Thyroid gland (tissue), 4 donors: ENCODE results near the gene RNF2. TPM values are rescaled to one million over a fixed set of nuclear protein-coding genes. Genes with fewer than 3 reads are reported as not detected.

ENCODE experiments used
- DNase-seq, 2 donors: peaks; one replicate each; pipeline ENCODE4 v3.0.0-alpha.2; 2019
- H3K27ac ChIP-seq, 3 donors: fragments of 200-600 bp; sonication (generic); 1 replicate in 2 of 3; 2 replicates in 1 of 3; pipeline ENCODE4 v1.5.1; 2016 to 2019; ENCODE audit warnings: mild to moderate bottlenecking in 1 of 3, moderate library complexity in 1 of 3
- H3K27me3 ChIP-seq: fragments of 200-600 bp; sonication (generic); one replicate; pipeline ENCODE4 v1.5.1; 2019
- H3K36me3 ChIP-seq, 2 donors: fragments of 200-600 bp; sonication (generic); one replicate each; pipeline ENCODE4 v1.5.1; 2016 to 2019
- H3K4me1 ChIP-seq, 2 donors: fragments of 200-600 bp; sonication (generic); one replicate each; pipeline ENCODE4 v1.5.1; 2017 to 2019
- H3K4me3 ChIP-seq, 3 donors: fragments of 200-600 bp; sonication (generic); replicated peaks in 1 of 3; 1 replicate in 2 of 3; 2 replicates in 1 of 3; pipeline ENCODE4 v1.5.1; 2016; ENCODE audit warnings: mild to moderate bottlenecking in 1 of 3
- H3K9me3 ChIP-seq: fragments of 200-600 bp; sonication (generic); one replicate; pipeline ENCODE4 v1.5.1; 2017
- POLR2A ChIP-seq, 2 donors: fragments of 450-650 bp; IDR thresholded peaks; one replicate each; pipeline ENCODE4 v1.6.1; 2017; ENCODE audit warnings: antibody characterized with exemption in 2 of 2, mild to moderate bottlenecking in 2 of 2, moderate library complexity in 1 of 2
- WGBS, 2 donors: methylation state at CpG; one replicate each; pipeline ENCODE4 v1.1.5; 2017; 5-methylcytosine and 5-hydroxymethylcytosine counted together
- intact Hi-C: fragments of 100-400 bp; cut with DNase I; formaldehyde crosslinking; loops from one replicate; pipeline ENCODE4 v1.15.1; 2023
- small RNA-seq: library from RNA; depleted of rRNA; stranded (forward); fragments of <200 nt; gene quantifications from one replicate; pipeline ENCODE3, GENCODE V24; 2016
- total RNA-seq, 4 donors: library from RNA; depleted of rRNA; stranded (reverse); fragments of >200 nt; gene quantifications; one replicate each; pipeline ENCODE4 v1.2.3, GENCODE V29; 2016
- TF ChIP-seq, protein P1 (sequence below), 6 experiments: fragments of 200-600 bp in 3 of 6; fragments of 450-650 bp in 3 of 6; sonication (generic) in 3 of 6; IDR thresholded peaks; one replicate each; pipeline ENCODE4 v1.5.1; 2016 to 2019; ENCODE audit warnings: antibody characterized with exemption in 6 of 6, mild to moderate bottlenecking in 2 of 6, inconsistent platforms in 1 of 6, moderate library complexity in 1 of 6

Gene RNF2
- total RNA-seq, 4 donors from 2014 or later = 18.0 to 23.2 (median 20.8) TPM

DNA sequence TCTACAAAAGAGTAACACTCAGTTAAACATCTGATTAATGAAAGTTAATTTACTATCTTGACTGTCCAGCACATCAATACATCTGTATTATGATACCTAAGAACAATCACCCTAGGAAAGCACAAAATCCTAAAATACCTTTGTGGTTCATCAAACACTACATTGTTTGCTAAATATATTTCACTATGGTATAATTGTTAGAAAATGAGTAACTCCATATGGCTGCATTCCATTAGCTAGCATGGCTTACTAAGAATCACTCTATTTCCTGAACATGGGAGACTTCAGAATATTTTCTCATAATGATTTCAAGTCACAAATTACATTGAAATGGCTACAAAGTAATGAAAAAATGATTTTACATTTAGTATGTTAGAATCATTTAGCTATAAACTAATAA is 98.9 kb downstream of the RNF2 start:
- no peak overlapping the region for H3K4me3 ChIP-seq
- DNase-seq = no peak
- no peaks in the 10 kb centered on the region for H3K9me3 ChIP-seq
- intact Hi-C loops = no loop called here
- H3K27ac ChIP-seq = no peak overlapping the region
- no peaks in the 10 kb centered on the region for H3K27me3 ChIP-seq
- H3K4me1 ChIP-seq = no peaks in the 10 kb centered on the region
- no peak for TF ChIP-seq POLR2A (IDR thresholded peaks at IDR 0.05)
- TF ChIP-seq, protein P1, sequence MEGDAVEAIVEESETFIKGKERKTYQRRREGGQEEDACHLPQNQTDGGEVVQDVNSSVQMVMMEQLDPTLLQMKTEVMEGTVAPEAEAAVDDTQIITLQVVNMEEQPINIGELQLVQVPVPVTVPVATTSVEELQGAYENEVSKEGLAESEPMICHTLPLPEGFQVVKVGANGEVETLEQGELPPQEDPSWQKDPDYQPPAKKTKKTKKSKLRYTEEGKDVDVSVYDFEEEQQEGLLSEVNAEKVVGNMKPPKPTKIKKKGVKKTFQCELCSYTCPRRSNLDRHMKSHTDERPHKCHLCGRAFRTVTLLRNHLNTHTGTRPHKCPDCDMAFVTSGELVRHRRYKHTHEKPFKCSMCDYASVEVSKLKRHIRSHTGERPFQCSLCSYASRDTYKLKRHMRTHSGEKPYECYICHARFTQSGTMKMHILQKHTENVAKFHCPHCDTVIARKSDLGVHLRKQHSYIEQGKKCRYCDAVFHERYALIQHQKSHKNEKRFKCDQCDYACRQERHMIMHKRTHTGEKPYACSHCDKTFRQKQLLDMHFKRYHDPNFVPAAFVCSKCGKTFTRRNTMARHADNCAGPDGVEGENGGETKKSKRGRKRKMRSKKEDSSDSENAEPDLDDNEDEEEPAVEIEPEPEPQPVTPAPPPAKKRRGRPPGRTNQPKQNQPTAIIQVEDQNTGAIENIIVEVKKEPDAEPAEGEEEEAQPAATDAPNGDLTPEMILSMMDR (IDR thresholded peaks at IDR 0.05) = no peak
- H3K36me3 ChIP-seq = peaks cover 7 to 20% of the 10 kb centered on the region in 2 donors

DNA sequence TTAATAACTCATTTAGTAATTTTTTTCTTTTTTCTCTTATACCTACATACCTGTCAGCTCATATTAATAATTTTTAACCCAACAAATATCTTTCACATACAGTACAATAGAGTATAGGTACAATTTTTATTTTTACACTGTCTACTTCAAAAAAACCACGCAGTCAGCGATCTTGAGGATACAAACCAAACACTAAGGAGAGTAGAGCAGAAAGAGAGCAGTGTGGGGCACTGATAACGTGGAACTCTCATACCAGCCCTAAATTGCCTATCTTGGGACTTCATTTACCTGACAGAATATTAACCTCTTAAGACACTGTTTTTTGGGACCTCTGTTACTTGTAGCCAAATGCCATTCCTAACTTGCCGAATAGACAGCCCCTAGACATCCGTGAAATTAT is 105.9 kb downstream of the RNF2 start:
- no peak overlapping the region for H3K4me3 ChIP-seq
- H3K9me3 ChIP-seq = no peaks in the 10 kb centered on the region
- H3K27me3 ChIP-seq = no peaks in the 10 kb centered on the region
- no peak for DNase-seq
- intact Hi-C loops = no loop called here
- 93 to 94% methylated on average over 5 of the region's 5 CpGs for WGBS, 2 donors
- no peak overlapping the region for H3K27ac ChIP-seq
- peaks cover 12 to 19% of the 10 kb centered on the region in 2 donors for H3K4me1 ChIP-seq
- peaks cover 8 to 10% of the 10 kb centered on the region in 2 donors for H3K36me3 ChIP-seq
- no peak for TF ChIP-seq POLR2A (IDR thresholded peaks at IDR 0.05)
- TF ChIP-seq, protein P1 (IDR thresholded peaks at IDR 0.05) = no peak

Small RNA genes within 50 kb of the gene (small RNA-seq; reads per million reads assigned to genes)
- not detected for gene RNA5SP72

Other genes with a start within 250 kb of the RNF2 start
- 10 to 100 TPM in 2 of 4 donors, 1 to 10 TPM in 2; 6.9 to 13.2 (median 10.2) TPM for gene NIBAN1, start 71.0 kb upstream of the RNF2 start, total RNA-seq
- 10 to 100 TPM; 25.2 to 31.7 (median 27.1) TPM for gene TRMT1L, start 111.4 kb downstream of the RNF2 start, total RNA-seq
- 10 to 100 TPM in 2 of 4 donors, 1 to 10 TPM in 2; 9.4 to 13.4 (median 11.4) TPM for gene SWT1, start 111.6 kb downstream of the RNF2 start, total RNA-seq